OCI-LY3 (cell line): Measurements from ENCODE around the gene TNRC6C.

Experiments
- EZH2phosphoT487 ChIP-seq: fragments of 200-600 bp; shearing (Covaris generic); IDR thresholded peaks from 2 replicates; pipeline ENCODE4 v1.6.1; 2018; ENCODE audit warnings: antibody characterized with exemption, mixed run types, low read depth
- TF ChIP-seq, protein P1 (sequence below): fragments of 200-600, 300-600 bp; sonication (generic); IDR thresholded peaks from 2 replicates; pipeline ENCODE4 v1.5.1; 2014; ENCODE audit warnings: antibody characterized with exemption, low read length, low read depth

DNA sequence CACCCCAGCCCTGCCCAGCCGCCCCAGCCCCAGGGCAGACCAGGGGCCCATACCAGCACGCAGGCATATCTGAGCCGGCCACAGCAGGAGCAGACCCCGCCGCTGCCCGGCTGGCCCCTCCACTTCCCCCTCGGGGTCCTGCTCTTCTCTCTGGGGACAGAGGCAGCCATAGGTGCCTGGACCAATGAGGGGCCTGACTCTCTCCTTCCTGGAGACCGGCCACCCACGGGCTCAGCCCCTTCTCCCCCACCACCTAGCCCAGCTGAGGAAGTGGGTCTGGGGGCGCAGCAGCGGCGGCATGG lies 166.3 kb downstream of the TNRC6C start:
- TF ChIP-seq, protein P1, sequence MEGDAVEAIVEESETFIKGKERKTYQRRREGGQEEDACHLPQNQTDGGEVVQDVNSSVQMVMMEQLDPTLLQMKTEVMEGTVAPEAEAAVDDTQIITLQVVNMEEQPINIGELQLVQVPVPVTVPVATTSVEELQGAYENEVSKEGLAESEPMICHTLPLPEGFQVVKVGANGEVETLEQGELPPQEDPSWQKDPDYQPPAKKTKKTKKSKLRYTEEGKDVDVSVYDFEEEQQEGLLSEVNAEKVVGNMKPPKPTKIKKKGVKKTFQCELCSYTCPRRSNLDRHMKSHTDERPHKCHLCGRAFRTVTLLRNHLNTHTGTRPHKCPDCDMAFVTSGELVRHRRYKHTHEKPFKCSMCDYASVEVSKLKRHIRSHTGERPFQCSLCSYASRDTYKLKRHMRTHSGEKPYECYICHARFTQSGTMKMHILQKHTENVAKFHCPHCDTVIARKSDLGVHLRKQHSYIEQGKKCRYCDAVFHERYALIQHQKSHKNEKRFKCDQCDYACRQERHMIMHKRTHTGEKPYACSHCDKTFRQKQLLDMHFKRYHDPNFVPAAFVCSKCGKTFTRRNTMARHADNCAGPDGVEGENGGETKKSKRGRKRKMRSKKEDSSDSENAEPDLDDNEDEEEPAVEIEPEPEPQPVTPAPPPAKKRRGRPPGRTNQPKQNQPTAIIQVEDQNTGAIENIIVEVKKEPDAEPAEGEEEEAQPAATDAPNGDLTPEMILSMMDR: no peak
- no peak for TF ChIP-seq EZH2phosphoT487
